GM12873 (cell line): ENCODE measurements around the gene ZNF446.

Experiments used
- TF ChIP-seq, protein P1 (sequence below): IDR thresholded peaks from 2 replicates; pipeline ENCODE4 v1.5.1; 2012; ENCODE audit warnings: low read depth, mild to moderate bottlenecking, moderate library complexity, low read length, control low read depth; ENCODE audit not compliant: insufficient read depth; ENCODE audit errors: missing control alignments

Gene ZNF446

DNA sequence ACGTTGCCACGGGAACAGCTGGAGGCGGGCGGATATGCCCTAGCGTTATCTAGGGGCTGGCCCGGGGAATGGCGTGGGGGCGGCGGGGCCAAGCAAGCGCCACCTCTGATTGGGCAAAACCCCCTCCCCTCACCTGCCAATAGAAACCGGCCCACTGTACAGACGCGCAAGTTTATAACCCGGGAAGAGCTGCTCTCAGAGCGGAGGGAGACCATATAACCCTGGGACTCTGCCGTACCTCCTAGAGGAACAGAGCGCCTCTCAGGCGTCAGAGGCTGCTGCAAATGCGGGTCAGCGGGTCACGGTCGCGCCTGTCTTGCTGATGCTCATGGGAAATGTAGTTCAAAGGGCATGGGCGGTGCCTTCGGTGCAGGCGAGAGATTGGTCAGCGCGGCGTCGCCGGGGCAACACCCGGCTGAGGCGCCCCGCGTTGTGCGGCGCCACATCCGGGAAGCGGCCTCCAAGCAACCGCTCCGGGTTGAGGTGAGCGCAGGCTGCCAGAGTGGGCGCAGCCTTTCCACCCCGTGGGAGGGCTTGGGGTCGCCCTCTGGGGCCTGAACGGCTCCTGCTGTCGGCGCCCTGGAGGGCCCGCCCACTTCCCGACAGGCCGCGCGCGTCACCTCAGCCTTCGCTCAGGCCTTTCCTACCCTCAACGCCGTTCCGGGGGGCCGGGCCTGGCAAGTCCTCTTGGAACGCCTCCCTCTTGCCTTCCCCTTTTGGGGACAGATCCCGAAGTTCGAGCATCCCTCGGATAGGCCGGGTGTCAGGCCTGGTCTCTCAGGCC, at the start of gene ZNF446:
TSS of gene ZNF446 (plus strand) at position 639 of the 784 bp plus-strand sequence. CDS start 867 bp downstream, outside the sequence.
- TF ChIP-seq, protein P1, sequence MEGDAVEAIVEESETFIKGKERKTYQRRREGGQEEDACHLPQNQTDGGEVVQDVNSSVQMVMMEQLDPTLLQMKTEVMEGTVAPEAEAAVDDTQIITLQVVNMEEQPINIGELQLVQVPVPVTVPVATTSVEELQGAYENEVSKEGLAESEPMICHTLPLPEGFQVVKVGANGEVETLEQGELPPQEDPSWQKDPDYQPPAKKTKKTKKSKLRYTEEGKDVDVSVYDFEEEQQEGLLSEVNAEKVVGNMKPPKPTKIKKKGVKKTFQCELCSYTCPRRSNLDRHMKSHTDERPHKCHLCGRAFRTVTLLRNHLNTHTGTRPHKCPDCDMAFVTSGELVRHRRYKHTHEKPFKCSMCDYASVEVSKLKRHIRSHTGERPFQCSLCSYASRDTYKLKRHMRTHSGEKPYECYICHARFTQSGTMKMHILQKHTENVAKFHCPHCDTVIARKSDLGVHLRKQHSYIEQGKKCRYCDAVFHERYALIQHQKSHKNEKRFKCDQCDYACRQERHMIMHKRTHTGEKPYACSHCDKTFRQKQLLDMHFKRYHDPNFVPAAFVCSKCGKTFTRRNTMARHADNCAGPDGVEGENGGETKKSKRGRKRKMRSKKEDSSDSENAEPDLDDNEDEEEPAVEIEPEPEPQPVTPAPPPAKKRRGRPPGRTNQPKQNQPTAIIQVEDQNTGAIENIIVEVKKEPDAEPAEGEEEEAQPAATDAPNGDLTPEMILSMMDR = no peak

DNA sequence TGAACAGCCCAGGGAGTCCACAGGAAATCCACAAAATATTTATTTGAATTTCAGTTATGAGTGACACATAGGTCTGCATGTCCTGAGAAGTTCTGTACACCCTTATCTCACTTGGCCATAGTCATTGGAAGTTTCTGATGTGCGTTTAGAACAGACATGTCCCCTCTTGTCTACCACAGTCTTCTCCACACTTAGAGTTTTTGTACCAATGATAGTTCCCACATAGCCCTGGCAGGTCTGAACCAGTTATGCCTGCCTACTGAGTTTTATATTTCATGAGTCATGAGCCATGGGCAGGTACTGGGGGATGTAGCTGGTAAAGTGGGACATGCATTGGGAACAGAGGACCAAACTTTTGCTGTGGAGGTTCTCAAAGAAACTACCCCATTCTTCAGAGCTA, 47.5 kb upstream of the ZNF446 start:
- TF ChIP-seq, protein P1 = no peak

DNA sequence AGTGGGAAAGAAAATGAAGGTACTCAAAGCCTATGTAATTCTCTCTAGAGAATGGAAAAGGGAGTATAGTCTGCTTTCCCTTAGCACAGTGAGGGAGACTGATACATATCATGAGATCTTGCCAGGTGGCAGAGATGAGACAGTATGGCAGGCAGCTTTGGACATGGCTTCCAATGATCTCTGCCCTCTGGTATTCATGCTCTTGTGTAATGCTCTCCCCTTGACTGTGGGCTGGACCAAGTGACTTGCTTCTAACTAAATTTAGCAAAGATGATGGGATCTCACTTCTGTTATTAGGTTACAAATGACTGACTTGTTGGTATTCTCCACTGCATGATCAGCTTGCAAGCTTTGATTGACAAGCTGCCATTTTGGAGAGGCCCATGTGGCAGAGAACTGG, 46.4 kb upstream of the ZNF446 start:
- TF ChIP-seq, protein P1 = no peak

DNA sequence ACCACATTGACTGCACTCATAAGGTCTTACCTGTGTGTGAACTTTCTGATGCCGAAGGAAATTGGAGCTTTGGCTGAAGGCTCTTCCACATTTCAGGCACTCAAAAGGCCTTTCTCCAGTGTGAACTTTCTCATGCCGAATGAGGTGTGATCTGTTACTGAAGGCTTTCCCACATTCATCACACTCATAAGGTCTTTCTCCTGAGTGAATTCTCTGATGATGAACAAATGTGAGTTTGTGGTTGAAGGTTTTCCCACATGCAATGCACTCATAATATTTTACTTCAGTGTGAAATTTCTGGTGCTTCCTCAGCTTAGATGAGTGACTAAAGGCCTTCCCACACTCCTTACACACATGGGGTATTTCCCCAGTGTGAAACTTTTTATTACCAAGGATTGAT, 41.9 kb upstream of the ZNF446 start:
- TF ChIP-seq, protein P1 = no peak

DNA sequence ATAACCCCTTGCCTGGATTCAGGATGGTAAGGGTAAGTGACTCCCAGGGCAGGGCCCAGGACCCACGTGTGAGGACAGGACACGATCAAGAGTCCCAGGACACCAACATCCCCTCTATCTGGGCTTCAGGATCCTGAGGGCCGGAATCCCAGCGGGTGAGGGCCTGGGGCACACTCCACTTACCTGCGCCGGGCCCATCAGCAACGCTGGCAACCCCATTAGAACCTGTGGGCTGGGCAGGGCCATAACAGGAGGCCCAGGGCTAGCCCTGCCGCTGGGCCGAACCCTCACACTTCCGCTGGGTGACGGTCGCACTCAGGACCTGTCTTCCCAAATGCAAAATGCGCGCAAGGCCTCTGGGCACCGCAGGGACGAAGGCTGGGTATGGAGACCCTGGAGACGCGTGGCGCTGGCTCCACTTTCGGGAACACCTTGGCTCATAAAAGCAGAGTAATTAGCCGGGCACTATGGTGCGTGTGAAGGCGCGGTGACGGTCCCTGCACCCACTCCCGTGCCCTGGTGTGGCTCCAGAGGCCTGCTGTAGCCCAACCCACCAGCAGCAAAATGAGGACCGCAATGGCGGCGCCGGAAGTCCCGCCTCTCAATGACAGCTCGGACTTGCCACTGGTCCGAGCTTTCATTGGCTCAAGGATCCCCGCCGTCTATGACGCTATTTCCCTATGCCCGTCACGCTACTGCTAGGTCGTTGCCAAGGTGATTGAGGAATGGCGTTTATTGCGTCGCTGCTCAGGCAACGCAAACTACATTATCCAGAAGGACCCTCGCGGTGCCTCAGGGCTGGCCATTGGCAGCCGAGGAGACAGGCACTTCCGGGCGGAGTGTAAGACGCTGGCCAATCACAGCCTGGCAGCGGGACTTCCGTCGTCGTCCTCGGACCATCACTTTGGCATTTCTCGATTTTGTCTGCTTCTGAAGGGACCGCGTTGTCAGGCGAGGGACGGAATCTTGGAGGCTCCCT, 36.3 kb upstream of the ZNF446 start, which contains the start of gene ZNF132:
TSS of gene ZNF132 (minus strand) at position 578 of the 979 bp plus-strand sequence. CDS start at position 246, 332 bp downstream.
- TF ChIP-seq, protein P1 = no peak

DNA sequence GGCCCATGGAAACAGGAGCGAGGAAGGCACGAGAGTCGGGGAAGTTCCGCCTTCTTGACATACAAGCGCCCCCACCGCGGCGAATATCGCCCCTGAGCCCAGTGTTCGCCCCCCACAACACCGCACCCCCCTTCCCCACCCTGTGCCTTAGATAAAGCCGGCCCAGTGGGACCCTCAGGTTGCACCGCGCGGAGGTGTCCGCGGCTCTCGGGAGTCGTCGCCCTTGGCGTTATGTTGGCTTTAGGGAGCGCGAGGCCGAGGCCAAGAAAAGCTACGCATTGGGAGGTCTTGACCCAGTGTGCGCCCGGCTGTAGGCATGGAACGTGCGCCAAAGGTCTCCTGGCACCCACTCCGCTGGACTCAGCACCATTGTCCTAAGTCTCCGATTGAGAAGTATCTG, 35.6 kb upstream of the ZNF446 start:
- TF ChIP-seq, protein P1 = no peak
